ENCODE measurements around the gene THEMIS2.

GRCh38 chr1:27864264-27864895 is 8.0 kb upstream of the THEMIS2 start:
- TF ChIP-seq CTCF (CRISPR knock-in tag; IDR thresholded peaks at IDR 0.05), result no peak
- no peak for TF ChIP-seq ARNT (IDR thresholded peaks at IDR 0.05)
- no peak for TF ChIP-seq PRDM10 (CRISPR knock-in tag; IDR thresholded peaks at IDR 0.05; ENCODE audit: low read depth)
- TF ChIP-seq NFE2L2 (IDR thresholded peaks at IDR 0.05; ENCODE audit: low read length), result no peak
- no peak for TF ChIP-seq GTF2F1 (IDR thresholded peaks at IDR 0.05; ENCODE audit: low read length)
- TF ChIP-seq RFXAP (CRISPR knock-in tag; IDR thresholded peaks at IDR 0.05; ENCODE audit: borderline replicate concordance), result no peak
- no peak for TF ChIP-seq GPBP1L1 (CRISPR knock-in tag; IDR thresholded peaks at IDR 0.05)
- no peak for TF ChIP-seq ZNF383 (CRISPR knock-in tag; IDR thresholded peaks at IDR 0.05; ENCODE audit: borderline replicate concordance)
- no peak for TF ChIP-seq FOXA1 (IDR thresholded peaks at IDR 0.05)
- TF ChIP-seq FOXA1 (CRISPR knock-in tag; IDR thresholded peaks at IDR 0.05), result no peak
- no peak for TF ChIP-seq IRF9 (CRISPR knock-in tag; IDR thresholded peaks at IDR 0.05; ENCODE audit: borderline replicate concordance)
- TF ChIP-seq ZNF549 (CRISPR knock-in tag; IDR thresholded peaks at IDR 0.05), result no peak

All from HepG2 (cell line).